Measurements from ENCODE around the gene TMEM25.
A peak's percentile ranks its signal among the peaks of the same experiment; 100 is the strongest.

The TMEM25 gene

GRCh38 chr11:118544010-118544646 lies 13.1 kb downstream of the TMEM25 start:
- no peak overlapping the region for H3K4me3 ChIP-seq (ENCODE audit: low read depth, low read length)
- no peak for TF ChIP-seq CTCF (IDR thresholded peaks at IDR 0.05; ENCODE audit: low read depth, low read length)

- no peak overlapping the region for H3K4me3 ChIP-seq (ENCODE audit: low read depth, low read length)
- no peak for TF ChIP-seq CTCF (IDR thresholded peaks at IDR 0.05; ENCODE audit: low read depth, low read length)
These were observed 13.6 kb downstream of the TMEM25 start for GRCh38 chr11:118544647-118545010.

GRCh38 chr11:118545533-118545932 lies 14.5 kb downstream of the TMEM25 start:
- TF ChIP-seq CTCF (IDR thresholded peaks at IDR 0.05; ENCODE audit: low read depth, low read length): no peak

GRCh38 chr11:118547132-118547531 lies 16.1 kb downstream of the TMEM25 start:
- no peak overlapping the region for H3K4me3 ChIP-seq (ENCODE audit: low read depth, low read length)
- TF ChIP-seq CTCF (IDR thresholded peaks at IDR 0.05; ENCODE audit: low read depth, low read length): no peak

More at GRCh38 chr11:118545533-118545932, 14.5 kb downstream of the TMEM25 start:
- H3K4me3 ChIP-seq (ENCODE audit: low read depth, low read length): no peak overlapping the region

- no peak overlapping the region for H3K4me3 ChIP-seq (ENCODE audit: low read depth, low read length)
- TF ChIP-seq CTCF (IDR thresholded peaks at IDR 0.05; ENCODE audit: low read depth, low read length): no peak
These were observed 21.3 kb downstream of the TMEM25 start for GRCh38 chr11:118552341-118552740.

- no peak for TF ChIP-seq CTCF (IDR thresholded peaks at IDR 0.05; ENCODE audit: low read depth, low read length)
- H3K4me3 ChIP-seq (ENCODE audit: low read depth, low read length): no peak overlapping the region
These were observed 29.8 kb downstream of the TMEM25 start for GRCh38 chr11:118560806-118561205.

GRCh38 chr11:118565051-118565450 lies 34.1 kb downstream of the TMEM25 start:
- peak overlapping the region; percentile 66 for H3K4me3 ChIP-seq (ENCODE audit: low read depth, low read length)

More at GRCh38 chr11:118565051-118565450, 34.1 kb downstream of the TMEM25 start:
- no peak for TF ChIP-seq CTCF (IDR thresholded peaks at IDR 0.05; ENCODE audit: low read depth, low read length)
